Gastroesophageal sphincter (tissue), 3 donors: ENCODE results near the gene AATK.

Experiments
- CTCF ChIP-seq, 4 experiments: fragments of 200-600 bp in 2 of 4; fragments of 450-650 bp in 2 of 4; sonication (generic) in 1 of 4; IDR thresholded peaks; one replicate each; pipeline ENCODE4 v1.5.1; 2017 to 2019; ENCODE audit warnings: antibody characterized with exemption in 4 of 4, mild to moderate bottlenecking in 2 of 4, moderate library complexity in 2 of 4
- POLR2A ChIP-seq, 2 donors: fragments of 450-650 bp; IDR thresholded peaks; one replicate each; pipeline ENCODE4 v1.6.1; 2017; ENCODE audit warnings: antibody characterized with exemption in 2 of 2, mild to moderate bottlenecking in 2 of 2, moderate library complexity in 1 of 2
- POLR2AphosphoS5 ChIP-seq: sonication (generic); formaldehyde crosslinking; IDR thresholded peaks from one replicate; pipeline ENCODE4 v1.6.1; 2017; ENCODE audit warnings: antibody characterized with exemption

- no peak for TF ChIP-seq POLR2A (IDR thresholded peaks at IDR 0.05)
- no peak for TF ChIP-seq CTCF (IDR thresholded peaks at IDR 0.05)
- no peak for TF ChIP-seq POLR2AphosphoS5
Measured at GRCh38 chr17:81106716-81107115, 59.3 kb downstream of the AATK start.
